ENCODE results near the gene VEZT. TPM values are rescaled to one million over a fixed set of nuclear protein-coding genes. Genes with fewer than 3 reads are reported as not detected.
"Not testable (repeated sequence)": the region's sequence is repeated elsewhere in the genome, so short reads cannot be mapped to it uniquely, and the experiment has no call there.

The VEZT gene
- polyA plus RNA-seq, 3 donors: 65.9 to 79.3 (median 74.6) TPM

- DNase-seq: not testable (repeated sequence)
These were observed 20.6 kb upstream of the VEZT start for GRCh38 chr12:95196875-95197569.

GRCh38 chr12:95197636-95198035 lies 20.0 kb upstream of the VEZT start:
- DNase-seq: no peak

DNA sequence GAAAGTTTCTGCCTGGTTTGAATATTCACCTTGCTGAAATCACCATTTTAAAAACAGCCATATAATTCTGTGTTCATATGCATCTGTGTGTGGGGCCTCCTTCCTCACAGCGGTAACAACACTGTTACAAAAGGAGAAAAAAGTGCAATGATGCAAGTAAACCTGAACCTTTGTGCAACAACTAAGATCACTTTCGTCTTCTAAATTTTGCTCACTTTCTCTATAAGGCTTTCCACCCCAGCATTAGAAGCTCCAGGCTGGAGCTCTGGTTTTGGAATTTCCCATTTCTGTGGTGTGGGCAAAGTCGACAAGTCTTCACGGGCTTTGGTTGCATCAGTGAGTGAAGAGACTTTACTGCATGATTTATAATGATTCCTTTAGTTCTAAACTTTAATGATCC lies 18.7 kb upstream of the VEZT start:
- no peak for DNase-seq

GRCh38 chr12:95200128-95200894 lies 17.3 kb upstream of the VEZT start:
- no peak for DNase-seq

DNA sequence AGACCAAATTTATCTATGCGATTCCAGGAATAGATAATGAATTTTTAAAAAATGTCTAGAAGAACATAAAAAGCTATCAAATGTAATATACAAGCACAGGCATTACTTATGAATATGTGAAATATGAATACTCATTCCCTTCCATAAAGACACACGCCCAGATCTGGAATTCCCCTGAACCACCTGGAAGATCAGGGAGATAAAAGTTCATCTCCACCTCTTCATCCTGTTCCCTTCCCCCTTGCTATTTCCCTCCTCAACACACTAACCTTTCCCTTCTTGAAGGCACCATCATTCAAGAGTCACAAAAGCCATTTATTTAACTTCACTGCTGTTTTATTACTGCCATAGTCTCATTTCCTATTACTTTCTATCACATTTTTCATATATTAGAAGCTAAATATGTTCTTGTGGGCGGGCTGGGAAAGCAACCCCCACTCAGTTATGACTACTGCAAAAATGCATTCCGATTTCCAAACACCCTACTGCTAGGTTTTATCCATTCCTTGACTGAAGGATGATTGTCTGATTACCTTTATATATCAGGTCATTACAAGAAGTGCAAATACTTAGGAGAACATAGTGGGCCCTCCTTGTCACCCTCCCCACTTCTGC lies 16.4 kb upstream of the VEZT start:
- DNase-seq: no peak

DNA sequence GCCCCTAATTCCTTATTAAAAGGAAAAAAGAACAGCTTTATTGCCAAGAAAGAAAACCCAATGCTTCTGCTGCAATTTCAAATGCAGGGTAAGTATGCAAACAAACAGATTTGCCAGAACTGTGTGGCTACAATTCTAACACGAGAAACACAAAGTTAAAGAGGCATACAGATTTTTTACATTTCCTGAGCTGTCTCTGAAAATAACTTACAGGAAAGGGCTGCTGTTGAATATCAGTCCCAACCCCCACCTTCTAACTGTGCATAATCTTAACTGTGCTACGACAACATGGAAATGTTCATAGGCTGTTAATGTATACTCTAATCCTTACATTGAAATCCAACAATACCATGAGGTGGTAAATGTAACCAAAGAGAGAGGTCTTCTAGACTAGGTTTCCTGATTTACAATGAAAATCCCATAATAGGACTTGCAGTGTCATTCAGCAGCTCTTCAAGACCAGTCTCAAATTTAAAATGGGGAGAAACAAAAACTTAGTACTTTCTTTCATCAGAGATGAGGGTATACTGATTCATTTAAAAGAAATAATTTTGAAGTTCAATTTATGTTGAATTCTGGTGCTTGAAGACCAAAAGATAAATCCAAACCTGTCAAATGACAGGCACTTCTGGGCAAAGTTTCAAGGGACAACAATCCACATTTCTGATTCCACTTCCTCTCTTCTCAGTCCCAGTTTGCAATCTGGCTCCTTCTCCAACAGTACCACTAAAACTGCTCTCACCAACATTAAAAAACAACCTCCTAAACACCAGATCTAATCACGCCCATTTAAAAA lies 14.7 kb upstream of the VEZT start:
- no peak for DNase-seq

- DNase-seq: no peak
These were observed 14.0 kb upstream of the VEZT start for GRCh38 chr12:95203487-95204030.

GRCh38 chr12:95204141-95204866 lies 13.3 kb upstream of the VEZT start:
- DNase-seq: no peak

GRCh38 chr12:95205016-95205624 lies 12.5 kb upstream of the VEZT start:
- no peak for DNase-seq

GRCh38 chr12:95205685-95206084 lies 11.9 kb upstream of the VEZT start:
- no peak for DNase-seq

DNA sequence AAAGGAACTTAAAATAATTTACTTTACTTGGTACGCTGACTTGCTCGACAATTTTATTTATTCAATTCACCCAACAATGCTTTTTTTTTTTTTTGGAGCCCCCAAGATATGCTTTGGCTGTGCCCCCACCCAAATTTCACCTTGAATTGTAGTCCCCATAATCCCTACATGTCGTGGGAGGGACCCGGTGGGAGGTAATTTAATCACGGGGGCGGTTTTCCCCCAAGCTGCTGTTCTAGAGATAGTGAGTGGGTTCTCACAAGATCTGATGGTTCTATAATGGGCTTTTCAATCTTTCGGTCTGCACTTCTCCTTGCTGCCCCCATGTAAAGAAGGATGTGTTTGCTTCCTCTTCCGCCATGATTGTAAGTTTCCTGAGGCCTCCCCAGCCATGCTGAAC lies 10.7 kb upstream of the VEZT start:
- DNase-seq: no peak

DNA sequence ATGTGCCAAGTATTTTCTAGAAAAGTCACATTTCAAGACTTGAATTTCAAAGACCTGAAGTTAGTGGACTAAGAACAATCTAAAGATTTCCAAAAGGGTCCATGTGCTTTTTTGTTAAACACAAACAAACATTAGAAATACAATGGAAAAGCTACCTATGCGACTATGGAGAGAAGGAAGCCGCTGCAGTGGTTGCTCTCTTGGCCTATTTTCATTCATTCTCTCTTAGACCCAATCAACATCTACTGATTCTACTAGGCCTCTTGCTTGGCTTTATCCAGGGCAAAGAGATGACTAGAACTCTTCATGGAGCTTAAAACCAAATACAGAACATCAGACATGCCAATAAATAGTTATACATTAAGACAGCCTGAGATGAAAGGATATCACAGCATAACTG lies 10.2 kb upstream of the VEZT start:
- no peak for DNase-seq

DNA sequence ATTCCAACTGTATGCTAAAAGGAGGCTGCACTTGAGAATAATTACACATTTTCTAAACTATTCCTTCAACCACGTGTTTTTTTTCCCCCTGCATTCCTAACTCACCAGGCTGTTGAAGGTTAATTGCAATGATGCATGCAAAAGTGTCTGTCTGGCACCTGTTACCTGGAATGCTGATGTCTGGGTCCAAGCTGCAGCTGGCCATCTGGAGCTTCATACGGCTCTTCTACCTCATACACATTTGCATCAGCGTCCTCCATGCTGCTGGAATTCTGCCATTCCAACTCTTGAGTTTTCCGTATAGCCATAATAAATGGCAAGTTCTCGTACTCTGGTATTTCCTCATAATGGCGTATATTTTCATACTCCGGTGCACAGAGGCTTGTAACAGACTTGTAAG lies 8.9 kb upstream of the VEZT start:
- no peak for DNase-seq

DNA sequence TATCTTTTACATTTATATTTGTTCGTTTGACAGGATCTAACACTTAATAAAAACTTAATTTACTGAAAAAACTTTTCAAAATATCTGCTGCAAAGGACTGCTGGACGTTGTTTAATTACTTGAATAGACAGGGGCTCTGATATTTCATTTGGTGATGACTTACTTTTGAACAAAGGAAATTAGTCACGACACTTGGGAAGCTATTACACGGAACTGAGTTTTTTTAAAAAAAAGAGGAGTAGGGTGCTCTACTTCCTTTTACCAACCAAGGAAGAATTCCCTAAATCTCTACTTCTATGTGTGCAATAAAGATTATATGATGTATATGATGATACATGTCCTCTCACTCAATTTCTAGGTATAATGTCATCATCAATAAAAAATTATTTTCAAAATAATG lies 5.0 kb upstream of the VEZT start:
- DNase-seq: no peak

GRCh38 chr12:95213119-95213518 lies 4.5 kb upstream of the VEZT start:
- no peak for DNase-seq

DNA sequence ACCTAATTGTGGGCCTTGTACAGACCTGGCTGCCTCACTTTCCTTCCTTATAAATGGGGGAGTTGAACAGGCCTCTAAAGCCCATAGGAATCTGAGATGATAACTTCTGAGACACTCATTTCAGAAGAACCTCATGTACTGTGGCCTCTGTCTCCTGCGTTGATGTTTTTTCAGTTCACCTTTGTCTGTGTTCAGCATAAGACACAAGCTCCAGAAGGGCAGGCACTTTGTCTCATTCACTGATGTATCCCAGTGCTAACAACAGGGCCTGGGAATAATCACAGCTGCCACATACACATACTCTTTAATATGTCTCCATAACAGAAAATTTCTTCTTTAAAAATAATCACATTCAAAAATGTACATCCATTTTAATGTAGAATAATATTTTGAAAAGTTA lies 3.7 kb upstream of the VEZT start:
- DNase-seq: no peak

DNA sequence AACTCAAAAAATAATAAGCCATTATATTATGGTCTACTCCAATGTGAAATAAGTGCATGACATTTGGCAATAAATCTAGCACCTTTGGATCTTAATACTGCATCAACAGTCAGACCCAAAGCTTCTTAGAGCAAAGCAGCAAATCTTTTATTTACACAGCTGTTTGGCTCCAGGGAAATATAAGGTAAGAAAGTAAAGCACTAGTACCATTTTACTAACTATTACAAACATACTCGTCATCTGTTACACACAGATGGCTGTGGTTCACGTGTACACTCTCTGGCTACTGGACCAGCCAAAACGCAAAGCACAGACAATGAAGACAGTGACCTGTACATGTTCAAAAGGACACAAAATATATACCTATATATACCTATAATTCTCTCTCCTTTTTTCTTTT lies 3.1 kb upstream of the VEZT start:
- DNase-seq: no peak

DNA sequence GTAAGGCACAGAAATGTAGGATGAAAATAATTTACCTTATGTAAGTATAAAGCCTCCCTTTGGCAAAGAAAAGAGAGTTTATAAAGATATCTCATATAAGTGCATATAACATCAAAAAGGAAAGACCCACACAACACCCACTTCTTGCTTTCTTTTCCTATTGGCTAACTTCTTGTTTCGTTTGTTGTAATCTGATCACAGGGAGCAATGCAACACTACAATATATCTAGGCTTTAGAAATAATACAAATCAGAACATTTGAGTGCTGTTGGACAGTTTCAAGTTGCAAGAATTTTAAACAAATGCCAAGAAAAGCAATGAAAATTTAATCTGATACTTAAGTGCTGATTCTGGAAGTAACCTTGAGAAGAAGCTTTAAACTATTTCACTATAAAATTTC lies 1.7 kb upstream of the VEZT start:
- DNase-seq: no peak

- no peak for DNase-seq
These were observed 763 bp upstream of the VEZT start for GRCh38 chr12:95216711-95217376.
